GM12873 (cell line): ENCODE data around the gene RHOA.

Source experiments
- TF ChIP-seq, protein P1 (sequence below): IDR thresholded peaks from 2 replicates; pipeline ENCODE4 v1.5.1; 2012; ENCODE audit warnings: low read depth, mild to moderate bottlenecking, moderate library complexity, low read length, control low read depth; ENCODE audit not compliant: insufficient read depth; ENCODE audit errors: missing control alignments

The RHOA gene

GRCh38 chr3:49445391-49445790 is 33.6 kb upstream of the RHOA start:
- TF ChIP-seq, protein P1, sequence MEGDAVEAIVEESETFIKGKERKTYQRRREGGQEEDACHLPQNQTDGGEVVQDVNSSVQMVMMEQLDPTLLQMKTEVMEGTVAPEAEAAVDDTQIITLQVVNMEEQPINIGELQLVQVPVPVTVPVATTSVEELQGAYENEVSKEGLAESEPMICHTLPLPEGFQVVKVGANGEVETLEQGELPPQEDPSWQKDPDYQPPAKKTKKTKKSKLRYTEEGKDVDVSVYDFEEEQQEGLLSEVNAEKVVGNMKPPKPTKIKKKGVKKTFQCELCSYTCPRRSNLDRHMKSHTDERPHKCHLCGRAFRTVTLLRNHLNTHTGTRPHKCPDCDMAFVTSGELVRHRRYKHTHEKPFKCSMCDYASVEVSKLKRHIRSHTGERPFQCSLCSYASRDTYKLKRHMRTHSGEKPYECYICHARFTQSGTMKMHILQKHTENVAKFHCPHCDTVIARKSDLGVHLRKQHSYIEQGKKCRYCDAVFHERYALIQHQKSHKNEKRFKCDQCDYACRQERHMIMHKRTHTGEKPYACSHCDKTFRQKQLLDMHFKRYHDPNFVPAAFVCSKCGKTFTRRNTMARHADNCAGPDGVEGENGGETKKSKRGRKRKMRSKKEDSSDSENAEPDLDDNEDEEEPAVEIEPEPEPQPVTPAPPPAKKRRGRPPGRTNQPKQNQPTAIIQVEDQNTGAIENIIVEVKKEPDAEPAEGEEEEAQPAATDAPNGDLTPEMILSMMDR: no peak

DNA sequence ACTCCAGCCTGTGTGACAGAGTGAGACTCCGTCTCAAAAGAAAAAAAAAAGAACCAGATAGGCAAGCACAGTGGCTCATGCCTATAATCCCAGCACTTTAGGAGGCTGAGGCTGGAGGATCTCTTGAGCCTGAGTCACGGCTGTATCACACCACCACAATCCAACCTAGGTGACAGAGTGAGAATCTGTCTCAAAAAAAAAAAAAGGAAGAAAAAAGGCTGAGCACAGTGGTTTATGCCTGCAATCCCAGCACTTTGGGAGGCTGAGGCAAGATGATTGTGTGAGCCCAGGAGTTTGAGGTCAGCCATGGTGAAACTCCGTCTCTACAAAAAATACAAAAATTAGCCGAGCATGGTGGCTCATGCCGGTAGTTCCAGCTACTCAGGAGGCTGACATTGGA is 23.0 kb upstream of the RHOA start:
- TF ChIP-seq, protein P1: no peak

- TF ChIP-seq, protein P1: no peak
These were observed 16.9 kb upstream of the RHOA start for GRCh38 chr3:49428752-49429080.

DNA sequence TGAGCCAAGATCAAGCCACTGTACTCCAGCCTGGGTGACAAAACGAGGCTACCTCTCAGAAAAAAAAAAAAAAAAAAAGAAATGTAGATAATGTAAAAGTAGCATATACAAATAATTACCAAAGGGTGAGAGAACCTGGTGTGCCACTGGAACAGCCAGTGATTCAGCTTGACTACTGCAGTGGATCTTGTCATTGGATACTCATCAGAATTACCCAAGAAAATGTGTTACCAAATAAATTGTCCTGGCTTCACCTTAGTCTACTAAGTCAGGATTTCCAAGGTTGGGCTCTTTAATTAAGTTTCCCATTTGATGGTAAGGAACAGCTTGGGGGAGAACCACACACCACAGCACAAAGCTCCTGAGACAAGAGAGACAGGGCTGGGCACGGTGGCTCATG is 15.8 kb upstream of the RHOA start:
- TF ChIP-seq, protein P1: no peak

DNA sequence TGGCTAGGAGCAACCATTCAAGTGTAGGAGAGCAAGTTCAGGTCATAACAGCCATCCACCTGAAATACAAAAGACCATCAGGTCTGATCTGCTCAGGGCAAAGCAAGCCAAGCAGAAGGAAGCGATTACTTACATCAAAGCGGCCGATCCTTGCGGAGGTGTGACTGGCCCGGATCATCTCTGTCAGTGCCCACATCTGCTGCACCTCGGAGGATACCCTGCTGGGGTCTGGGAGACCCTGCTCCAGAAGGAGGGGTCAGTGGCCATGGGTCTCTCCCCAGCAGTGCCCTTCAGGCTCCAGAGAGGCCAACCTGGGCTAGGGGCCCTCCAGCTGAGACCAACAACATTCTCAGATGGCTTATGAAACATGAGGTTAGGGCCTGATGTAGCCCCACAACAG is 13.0 kb upstream of the RHOA start:
- TF ChIP-seq, protein P1: no peak

DNA sequence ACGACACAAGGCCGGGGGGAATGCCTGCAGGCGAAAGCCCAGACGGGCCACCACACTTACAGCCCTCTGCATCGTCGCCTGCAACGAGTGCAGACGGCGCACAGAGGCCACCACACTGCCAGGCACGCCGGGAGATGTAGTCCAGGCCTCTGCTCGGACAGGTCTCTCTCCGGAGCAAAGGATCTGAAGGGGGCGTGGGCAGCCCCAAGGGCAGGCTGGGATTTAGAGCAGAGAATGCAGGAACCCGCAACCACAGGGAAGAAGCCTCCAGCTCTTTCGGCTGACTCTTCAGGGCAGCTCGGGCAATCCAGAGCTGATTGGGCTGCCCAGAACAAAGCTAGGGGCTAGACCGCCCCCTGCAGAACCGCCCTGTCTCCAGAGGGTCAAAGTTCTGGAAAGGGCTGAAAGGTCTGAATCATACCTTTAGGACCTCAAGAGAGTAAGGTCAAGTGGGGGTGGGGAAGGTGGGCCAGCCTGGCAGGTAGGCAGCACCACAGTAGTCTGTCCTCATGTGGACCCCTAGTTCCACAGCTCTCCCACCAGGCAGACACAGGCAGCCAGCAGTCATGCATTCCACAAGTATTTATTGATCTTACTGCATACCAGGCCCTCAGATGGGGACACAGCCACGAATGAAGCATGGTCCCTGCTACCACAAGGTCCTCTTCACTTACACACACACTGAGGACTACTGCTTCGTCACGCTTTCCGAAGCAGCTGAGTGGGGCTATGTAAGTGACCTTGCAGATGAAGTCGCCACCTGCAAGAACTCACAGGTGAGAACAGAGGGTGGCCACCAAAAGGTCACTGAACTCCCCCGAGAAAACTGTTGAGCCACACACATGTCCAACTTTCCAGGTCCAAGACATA is 10.8 kb upstream of the RHOA start, which contains the start of gene AMT:
Gene AMT (minus strand): TSS at position 95 of the 870 bp plus-strand sequence. CDS start 23 bp downstream, at position 72.
- TF ChIP-seq, protein P1: no peak

- TF ChIP-seq, protein P1: no peak
These were observed 10.2 kb upstream of the RHOA start for GRCh38 chr3:49421890-49422378.
